GM18909 (cell line): ENCODE measurements around the gene KCP.
"Not testable (repeated sequence)": the region's sequence is repeated elsewhere in the genome, so short reads cannot be mapped to it uniquely, and the experiment has no call there.

Source experiments
- ATAC-seq: cut with Tn5 transposase; IDR thresholded peaks from one replicate; pipeline ENCODE4 v1.9.1; 2021; ENCODE audit warnings: mild to moderate bottlenecking; ENCODE audit not compliant: unreplicated experiment, poor library complexity

The KCP gene

GRCh38 chr7:128922496-128923410 is 12.2 kb upstream of the KCP start:
- ATAC-seq: no peak

DNA sequence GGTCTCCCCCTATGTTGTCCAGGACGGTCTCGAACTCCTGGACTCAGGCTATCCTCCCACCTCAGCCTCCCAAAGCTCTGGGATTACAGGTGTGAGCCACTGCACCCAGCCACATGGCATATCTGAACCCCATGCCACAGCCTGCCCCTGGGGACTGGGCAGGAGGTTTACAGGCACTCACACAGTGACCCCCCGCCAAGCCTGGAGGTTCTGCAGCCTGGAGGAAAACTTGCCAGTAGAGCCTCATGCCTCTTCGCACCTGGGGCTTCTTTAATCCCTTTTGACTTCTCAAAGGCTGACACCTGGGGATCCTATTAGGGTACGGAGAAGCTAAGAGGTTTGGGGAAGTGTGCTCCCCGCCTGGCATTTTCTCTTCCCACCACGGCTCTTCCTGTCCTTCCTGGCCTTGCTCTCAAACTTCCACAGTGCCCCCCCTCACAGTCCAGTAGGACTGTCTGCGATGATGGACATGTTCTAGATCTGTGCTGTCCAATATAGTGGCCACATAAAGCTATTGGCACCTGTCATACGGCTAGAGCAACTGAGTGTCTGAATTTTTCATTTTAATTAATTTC is 11.4 kb upstream of the KCP start:
- ATAC-seq: no peak

- ATAC-seq: no peak
These were observed 10.5 kb upstream of the KCP start for GRCh38 chr7:128920913-128921582.

GRCh38 chr7:128919881-128920799 is 9.6 kb upstream of the KCP start:
- ATAC-seq: no peak

- ATAC-seq: no peak
These were observed 8.7 kb upstream of the KCP start for GRCh38 chr7:128919241-128919640.

DNA sequence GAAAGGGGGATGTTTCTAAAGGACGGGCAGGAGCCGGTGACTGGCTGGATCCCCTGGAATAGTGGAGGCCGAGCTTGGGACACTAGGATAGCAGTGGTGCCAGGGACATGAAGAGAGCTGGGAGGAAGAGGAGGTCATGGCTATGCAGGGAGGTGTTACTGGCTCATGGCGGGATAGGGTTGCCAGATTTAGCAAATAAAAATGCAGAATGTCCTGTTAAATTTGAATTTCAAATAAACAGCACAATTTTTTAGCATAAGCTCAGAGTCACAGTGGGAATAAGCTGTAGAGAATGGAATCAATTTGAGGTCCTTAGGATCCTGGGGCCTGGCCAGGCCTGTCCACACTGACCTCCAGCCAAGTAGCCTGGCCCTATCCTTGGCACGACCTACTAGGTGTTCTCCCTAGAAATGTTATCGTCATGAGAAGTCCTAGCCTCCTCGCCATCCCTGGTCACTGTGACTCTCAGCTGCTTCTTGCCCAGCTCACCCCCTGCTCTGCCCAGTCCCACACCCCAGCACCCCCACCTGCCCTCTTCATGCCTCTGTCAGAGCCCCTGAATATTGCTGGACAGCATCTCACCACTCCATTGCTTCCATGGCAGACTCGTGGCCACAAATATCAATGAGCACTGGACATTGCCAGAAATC is 7.6 kb upstream of the KCP start:
- no peak for ATAC-seq

- no peak for ATAC-seq
These were observed 6.6 kb upstream of the KCP start for GRCh38 chr7:128917122-128917521.

GRCh38 chr7:128916643-128916915 is 6.1 kb upstream of the KCP start:
- no peak for ATAC-seq

DNA sequence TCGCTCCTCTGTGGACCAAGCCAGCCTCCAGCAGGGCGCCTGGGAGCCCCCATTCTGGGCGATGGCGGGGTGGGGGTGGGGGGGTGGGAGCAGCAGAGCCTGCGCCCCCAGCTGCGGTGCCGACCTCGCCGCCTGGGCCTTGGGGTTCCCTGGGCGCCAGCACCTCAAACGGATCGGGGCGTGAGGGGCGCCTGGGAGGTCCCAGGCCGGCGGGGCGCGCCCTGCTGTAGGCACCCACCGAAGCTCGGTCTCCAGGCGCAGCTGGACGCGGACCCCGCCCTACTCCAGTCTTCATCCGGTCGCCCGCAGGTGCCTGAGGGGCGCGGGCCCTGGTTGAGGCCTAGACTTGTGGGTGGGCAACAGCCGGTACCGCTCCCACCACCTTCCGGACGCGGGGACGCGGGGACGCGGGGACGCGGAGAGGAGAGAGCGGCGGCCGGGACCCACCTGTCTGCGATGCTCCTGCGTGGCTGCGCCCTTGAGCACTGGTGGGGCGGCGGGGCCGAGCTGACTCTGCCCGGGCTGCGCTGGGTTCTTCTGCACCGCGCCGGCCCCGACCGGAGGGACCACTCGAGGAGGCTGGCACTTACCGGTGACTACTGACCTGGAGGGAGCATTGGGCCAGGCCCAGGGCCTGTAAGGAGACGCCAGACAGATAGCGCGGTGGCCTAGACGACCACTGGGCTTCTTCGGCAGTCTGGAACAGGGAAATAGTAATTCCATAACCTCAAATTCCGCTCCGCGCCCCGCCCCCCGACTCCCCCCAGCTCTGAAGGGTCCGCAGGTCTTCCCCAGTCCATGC is 5.5 kb upstream of the KCP start:
- no peak for ATAC-seq

DNA sequence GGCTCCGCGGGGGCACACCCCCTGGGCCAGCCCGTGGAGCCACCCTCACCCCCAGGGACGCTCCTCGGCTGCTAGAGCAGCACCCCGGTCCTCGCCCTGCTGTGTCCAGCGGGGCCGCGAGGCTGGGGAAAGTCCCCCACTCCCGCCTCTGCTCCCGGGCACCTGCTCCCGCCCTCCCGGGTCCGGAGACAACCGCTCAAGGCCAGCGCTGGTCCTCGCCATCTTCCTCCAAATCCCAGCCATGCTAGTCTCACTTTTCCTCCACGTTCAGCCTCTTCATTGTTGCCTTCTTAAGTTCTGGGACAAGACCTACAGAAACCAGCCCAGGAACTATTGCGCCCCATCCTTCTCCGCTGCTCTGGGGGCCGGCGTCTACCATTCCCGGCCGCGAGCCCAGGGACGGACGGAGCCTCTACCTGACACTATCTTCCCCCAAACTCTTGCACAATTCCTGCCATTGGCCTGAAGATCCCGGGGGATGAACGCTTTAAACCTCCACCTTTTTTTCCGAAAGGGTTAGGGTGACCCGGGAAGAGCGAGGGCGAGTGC is 4.8 kb upstream of the KCP start:
- ATAC-seq: no peak

DNA sequence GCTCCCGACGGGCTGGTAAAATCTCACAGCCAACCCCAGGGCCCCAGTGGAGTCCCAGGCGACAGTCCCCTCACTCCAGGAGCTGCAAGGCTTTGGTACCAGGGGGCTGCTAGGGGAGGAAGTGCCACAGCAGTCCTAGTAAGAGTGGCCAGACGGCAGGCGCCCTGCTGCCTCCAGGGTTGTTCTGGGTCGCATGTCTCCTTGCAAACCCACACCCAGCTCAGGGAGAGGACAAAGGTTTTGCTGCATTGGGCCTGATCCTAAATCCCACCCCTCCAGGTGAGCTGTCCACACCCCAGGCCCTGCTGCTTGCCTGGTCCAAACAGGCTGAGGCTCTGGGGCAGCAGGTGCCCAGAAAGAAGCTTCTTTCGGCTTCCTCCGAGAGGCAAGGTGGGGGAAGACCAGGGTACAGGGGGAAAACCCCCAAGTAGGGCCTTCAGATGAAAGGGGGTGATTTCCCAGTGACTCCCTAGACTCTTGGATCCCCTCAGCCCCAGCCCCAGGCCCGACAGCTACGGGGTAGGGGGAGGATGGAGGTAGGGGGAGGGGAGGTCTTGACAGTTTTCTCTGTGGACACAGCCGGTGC is 4.2 kb upstream of the KCP start:
- no peak for ATAC-seq

DNA sequence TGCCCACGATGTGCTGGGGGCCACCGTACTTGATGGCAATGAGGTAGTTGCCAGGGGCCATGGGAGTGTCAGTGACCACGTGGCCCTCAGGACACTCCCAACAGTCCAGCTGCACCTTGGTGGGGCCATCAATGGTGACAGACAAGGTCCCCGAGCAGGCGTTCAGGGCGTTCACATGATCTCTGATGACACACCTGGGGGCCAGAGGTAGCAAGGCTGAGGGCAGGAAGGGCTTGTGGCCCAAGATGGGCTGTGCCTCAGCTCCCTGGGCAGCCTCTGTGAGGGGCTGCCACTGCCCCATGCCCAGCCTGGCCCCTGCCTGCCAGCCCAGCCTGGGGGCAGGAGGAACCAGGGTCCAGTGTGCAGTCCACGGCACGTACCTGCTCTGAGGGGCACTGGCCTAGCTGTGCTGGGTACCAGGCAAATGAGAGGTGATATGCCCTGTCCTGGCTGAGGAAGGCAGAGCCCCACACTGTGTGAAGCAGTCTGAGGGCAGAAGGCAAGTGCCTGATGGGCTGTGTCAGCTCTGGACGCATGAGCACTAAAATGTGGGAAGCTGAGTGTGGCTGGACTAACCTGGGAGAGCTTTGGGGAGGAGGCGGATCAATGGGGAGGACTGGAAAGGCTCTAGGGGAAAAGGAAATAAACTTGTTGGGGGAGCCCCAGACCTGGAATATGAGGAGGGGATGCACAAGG is 3.5 kb upstream of the KCP start:
- ATAC-seq: no peak

DNA sequence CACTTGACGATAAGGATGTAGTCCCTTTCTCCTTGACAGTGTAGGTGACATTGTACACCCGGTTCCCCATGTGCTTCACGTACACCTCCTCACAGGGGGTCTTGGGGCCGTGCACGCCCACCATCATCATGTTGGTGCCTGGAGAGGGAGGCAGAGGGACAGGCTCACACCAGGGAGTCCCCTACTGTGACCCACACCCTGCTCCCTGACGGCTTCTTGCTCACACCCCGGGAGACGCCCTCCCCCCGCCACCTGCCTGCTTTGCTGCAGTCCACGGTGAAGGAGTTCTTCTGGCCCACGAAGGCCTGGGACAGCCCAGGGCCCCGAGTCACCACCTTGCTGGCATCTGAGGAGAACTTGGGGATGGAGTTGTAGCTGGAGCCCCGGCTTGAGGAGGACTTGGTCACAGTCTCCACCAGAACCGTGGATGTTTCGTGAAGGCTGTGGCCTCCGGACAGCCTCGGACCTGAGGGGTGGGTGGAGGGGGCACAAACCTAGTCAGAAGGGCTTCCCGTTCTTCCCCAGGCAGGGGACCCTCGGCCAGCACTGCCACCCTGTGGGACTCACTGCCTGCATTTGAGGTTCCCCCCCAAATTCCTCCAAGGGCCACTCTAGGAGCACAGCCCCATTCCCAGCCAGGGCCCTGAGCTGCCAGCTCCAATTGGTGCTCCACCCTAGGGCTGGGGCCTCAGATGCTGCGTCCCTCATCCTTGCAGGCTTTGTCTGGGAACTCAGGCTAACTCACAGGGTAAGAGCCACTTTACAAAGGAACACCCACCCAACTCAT is 2.4 kb upstream of the KCP start:
- ATAC-seq: not testable (repeated sequence)

DNA sequence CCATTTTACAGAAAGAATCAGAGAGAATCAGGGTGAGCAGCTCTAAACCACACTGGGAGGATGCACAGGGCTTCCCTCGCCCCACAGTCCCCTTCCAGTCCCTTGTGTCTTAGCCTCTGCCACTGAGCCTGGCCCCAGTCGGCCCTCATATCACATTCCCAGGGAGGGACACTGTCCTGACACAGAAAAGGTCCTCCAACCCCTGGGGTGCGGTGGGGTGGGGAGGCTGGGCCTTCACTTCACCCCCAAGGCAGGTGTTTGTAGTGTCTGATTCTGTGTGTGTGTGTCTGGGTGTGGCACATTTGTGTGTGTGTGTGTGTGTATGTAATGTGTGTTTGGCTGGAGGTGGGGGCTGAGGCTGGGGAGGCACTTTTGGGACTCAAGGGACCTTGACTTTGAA is 1.8 kb upstream of the KCP start:
- ATAC-seq: no peak

GRCh38 chr7:128911423-128912031 is 1.0 kb upstream of the KCP start:
- ATAC-seq: no peak

DNA sequence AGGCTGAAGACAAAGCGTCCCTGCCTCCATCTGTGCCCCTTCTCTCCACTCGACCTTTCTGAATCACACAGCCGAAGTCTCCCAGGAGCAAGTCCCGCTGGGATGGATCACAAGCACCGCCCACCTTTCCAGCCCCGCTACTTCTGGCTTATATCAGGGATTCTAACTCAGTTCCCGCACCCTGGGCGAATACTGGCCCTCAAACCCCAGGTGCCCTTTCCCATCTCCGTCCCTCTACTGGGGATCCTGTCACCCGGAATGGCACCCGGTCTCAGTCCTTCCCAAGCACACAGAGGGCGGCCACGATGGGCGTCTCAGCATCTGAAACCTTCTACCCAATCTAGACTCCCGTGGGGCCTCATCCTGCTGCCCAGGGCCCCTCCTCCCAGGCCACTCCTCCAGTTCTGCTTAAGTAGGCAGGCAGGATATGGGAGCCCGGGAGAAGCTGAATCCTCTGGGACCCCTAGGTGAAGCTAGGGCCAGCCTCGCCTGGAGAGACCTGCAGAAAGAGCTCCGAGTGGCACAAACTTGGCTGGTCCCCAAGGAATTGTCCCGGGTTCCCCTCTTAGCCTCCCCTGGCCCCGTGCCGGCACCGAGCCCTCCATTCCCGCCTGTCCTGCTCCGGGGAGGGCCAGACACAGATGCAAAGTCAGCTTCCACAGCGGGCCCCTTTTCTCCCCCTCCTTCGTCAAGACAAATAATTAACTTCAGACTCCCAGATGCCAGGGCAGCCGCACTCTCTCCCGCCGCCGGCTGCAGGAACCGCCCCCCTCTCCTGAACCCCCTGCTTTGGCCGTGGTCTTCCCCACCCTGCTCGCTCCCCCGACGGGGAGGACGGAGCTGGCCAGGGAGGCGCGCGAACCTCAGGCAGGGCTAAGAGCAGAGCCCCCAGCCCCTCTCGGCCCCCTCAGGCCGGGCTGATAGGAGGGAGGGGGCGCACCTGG is 612 bp downstream of the KCP start:
- no peak for ATAC-seq
